HG03196 (cell line): ENCODE results near the gene NUCKS1.
"Not testable (repeated sequence)": the region's sequence is repeated elsewhere in the genome, so short reads cannot be mapped to it uniquely, and the experiment has no call there.

Experiments
- ATAC-seq: cut with Tn5 transposase; IDR thresholded peaks from one replicate; pipeline ENCODE4 v1.9.1; 2021; ENCODE audit not compliant: unreplicated experiment

NUCKS1 gene

GRCh38 chr1:205733438-205734175 is 16.4 kb downstream of the NUCKS1 start:
- ATAC-seq = no peak

- ATAC-seq = no peak
These were observed 19.9 kb downstream of the NUCKS1 start for GRCh38 chr1:205729945-205730610.

DNA sequence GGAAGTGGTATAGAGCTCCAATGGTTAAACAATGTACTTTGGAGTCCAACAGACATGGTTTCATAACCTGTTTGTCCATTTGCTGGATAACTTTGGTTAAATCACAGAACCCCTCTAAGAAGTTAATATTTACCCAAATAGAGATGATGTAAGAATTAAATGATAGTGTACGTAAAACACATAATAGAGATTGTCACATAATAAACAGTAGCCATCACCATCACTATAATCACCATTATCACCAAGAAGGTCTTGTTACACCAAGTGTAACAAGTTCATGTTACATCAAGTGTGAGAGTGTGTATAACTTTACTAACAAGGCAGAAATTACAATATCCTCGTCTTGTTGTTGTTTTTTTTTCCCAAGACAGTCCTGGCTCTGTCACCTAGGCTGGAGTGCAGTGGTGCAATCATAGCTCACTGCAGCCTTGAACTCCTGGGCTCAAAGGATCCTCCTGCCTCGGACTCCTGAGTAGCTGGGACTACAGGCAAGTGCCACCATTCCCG is 23.3 kb downstream of the NUCKS1 start:
- no peak for ATAC-seq

DNA sequence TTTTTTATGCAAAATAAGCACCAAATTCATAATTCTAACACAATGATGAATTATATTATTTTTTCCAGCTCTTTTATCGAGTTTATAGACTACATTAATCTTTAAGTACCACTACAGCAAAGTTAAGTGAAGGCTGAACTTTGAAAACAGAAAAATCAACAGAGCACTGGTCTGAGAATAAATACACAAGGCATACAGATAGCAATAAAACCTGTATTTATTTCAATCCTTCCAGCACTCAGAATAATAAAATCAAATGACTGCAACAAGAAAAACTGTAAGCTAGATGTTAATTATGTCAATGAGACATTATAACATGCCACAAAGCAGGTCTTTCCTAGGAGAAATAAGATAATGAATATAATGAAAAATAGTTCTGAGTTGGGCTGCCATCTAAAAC is 24.5 kb downstream of the NUCKS1 start:
- ATAC-seq = no peak

- ATAC-seq = not testable (repeated sequence)
These were observed 29.2 kb downstream of the NUCKS1 start for GRCh38 chr1:205720740-205721139.

GRCh38 chr1:205719762-205720161 is 30.2 kb downstream of the NUCKS1 start:
- no peak for ATAC-seq

- ATAC-seq = no peak
These were observed 31.0 kb downstream of the NUCKS1 start for GRCh38 chr1:205719015-205719414.

- no peak for ATAC-seq
These were observed 33.4 kb downstream of the NUCKS1 start for GRCh38 chr1:205716371-205717132.

DNA sequence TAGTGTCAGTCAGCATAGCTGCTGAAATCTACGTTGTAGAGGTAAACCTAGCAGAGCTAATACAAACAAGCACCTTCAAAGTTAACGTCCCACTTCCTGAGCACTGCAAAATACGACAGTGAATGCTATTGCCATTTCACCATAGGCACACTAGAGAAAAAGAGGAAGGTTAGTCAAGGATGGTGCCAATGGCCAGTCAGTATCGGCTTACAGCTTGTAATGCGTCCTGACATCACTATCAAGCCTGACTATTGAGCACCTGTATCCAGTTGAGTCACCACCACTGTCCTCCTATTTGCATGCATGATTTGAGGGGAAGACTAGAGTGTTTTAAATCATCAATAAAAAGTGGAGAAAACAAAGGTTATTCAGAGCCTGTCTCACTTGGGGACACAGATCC is 34.4 kb downstream of the NUCKS1 start:
- no peak for ATAC-seq

- ATAC-seq = no peak
These were observed 35.1 kb downstream of the NUCKS1 start for GRCh38 chr1:205714906-205715246.

- ATAC-seq = no peak
These were observed 35.6 kb downstream of the NUCKS1 start for GRCh38 chr1:205714190-205714905.

DNA sequence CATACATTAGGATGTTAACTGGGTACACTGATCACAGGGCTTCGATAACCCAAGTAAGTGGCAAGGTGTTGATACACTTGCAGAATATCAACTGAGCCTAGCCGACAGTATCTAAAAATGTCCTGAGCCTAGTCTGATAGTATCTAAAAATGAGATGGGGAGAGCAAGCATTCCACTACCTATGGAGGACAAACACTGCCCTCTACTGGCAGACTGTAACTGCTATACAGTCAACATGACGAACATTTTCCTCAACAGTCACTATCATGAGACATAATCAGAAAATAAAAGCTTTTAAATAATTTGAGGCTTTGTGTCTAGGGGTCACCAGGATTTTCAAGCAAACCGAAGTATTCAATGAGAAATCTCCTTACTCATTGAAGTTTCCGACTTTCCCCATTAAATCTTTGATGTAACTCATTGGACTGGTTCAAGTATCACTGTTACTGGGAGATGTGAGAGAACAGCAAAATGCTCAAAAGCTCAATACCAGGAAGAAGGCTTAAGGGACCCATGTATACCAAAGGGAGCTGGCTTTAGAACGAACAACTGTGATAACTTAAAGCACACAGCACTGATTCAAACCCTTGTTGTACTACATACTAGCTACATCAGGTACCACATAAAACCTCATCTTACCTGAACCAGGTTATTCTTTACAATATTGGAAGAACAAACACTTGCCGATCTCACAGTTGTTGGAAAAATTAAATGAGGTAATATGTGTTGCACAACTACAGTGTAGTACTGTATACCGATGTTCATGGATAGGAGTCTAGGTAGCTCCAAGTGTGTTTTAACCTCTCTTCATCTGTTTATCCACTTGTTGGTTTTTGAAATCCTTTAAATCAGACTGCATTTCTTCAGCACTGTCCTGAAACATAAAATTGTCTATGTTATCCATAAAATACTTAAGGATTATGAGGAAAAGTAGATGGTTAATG is 38.6 kb downstream of the NUCKS1 start:
- ATAC-seq = no peak

- ATAC-seq = no peak
These were observed 39.5 kb downstream of the NUCKS1 start for GRCh38 chr1:205710201-205711062.

- ATAC-seq = no peak
These were observed 40.3 kb downstream of the NUCKS1 start for GRCh38 chr1:205709640-205710039.

- no peak for ATAC-seq
These were observed 41.0 kb downstream of the NUCKS1 start for GRCh38 chr1:205709059-205709398.

DNA sequence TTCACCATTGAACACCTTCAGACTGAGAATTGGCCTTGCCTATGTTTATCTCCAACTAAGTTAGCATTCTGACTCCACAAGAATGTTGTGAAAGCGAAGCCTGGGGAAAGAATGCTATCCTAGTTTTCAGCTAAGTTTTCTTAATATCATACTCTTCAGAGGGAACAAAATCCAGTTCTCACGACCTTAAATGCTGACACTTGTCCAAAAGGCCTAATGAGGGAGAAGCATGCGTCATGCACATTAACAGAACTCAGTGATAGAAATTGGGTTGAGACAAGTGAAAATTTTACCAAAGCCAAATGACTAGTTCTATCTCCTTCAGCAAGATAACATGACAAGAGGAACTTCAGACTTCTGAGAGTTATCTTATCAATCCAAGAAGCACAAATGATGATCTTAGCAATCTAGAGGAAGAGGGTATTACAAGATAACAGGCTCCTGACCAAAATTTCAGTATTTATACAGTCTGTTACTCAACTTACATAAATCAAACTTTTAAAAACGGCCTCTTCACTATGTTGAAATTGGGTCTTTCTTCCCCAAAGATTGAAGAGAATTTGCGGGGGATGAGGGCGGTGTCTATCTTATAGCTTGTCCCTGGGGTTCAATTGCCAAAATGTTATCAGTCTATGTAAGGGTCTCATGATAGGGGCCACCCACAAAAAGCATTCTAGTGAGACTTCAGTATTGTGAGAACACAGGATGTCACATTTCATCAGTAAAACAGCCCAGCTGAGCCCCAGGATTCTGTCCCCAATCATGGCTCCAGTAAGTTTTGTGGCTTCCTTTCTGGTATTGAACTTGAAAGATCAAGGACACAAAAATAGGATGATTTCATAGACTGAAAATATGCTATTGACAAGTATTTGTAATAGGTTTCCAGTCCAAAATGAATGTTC is 43.1 kb downstream of the NUCKS1 start:
- no peak for ATAC-seq

DNA sequence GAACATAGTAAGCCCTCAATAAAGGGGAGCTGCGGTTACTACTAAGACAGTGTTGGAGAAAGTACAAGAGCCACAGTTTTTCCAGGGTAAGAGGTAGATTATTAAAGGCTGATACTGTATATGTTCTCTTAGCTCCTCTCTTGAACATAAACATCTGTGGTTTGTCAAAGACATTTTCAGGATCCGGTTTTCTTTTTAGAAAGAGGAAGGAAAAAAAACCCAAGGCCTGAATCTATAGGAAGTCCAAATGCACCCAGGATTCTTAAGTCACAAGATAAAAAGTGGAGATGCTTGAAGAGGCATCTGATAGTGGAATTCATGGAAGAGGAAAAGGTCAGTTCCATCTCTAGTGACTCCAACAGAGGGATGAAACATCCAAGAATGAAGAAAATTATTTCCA is 45.1 kb downstream of the NUCKS1 start:
- ATAC-seq = no peak

DNA sequence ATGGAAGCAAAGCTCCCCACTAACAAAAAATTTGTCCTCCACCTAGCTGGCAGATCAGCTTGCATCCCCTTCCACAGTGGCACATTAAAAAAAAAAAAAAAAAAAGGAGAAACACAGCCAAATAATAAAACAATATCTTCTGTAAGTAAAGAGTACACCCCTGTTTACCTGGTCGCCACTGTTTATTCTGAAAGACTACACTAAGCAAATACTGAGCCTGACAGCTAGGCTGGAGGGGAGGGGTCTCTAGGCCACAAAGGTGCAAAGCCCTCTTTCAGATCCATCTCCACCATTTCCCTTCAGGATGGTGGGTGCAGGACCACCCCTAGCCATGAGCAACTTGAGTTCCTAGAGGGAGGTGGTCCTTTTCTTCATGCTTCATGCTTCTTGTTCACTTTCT is 46.9 kb downstream of the NUCKS1 start:
- ATAC-seq = no peak
